Stomach (tissue), 9 donors: Measurements from ENCODE around the gene APOC3. TPM values are rescaled to one million over a fixed set of nuclear protein-coding genes. Genes with fewer than 3 reads are reported as not detected.

Source experiments
- DNase-seq, 2 donors: peaks; one replicate each; pipeline versions ENCODE4 v3.0.0 to v3.0.0-alpha.2; 2013 to 2019
- H3K27ac ChIP-seq, 5 donors: fragments of 200-600 bp in 4 of 5; sonication (generic) in 4 of 5; one replicate each; pipeline ENCODE4 v1.5.1; 2013 to 2019; ENCODE audit warnings: mild to moderate bottlenecking in 1 of 5, moderate library complexity in 1 of 5
- H3K27me3 ChIP-seq, 3 donors: fragments of 200-600 bp; sonication (generic); one replicate each; pipeline ENCODE4 v1.5.1; 2017 to 2019; ENCODE audit warnings: mixed run types in 1 of 3
- H3K36me3 ChIP-seq, 4 donors: fragments of 200-600 bp; sonication (generic); 1 replicate in 3 of 4; 2 replicates in 1 of 4; pipeline ENCODE4 v1.5.1; 2016 to 2019
- H3K4me1 ChIP-seq, 4 donors: fragments of 200-600 bp; sonication (generic); one replicate each; pipeline ENCODE4 v1.5.1; 2016 to 2019
- H3K4me3 ChIP-seq, 4 donors: fragments of 200-600 bp; sonication (generic) in 3 of 4; one replicate each; pipeline ENCODE4 v1.5.1; 2016 to 2019; ENCODE audit warnings: mild to moderate bottlenecking in 1 of 4
- H3K9me3 ChIP-seq, 4 donors: fragments of 200-600 bp; sonication (generic); one replicate each; pipeline ENCODE4 v1.5.1; 2016 to 2019
- EP300 ChIP-seq: sonication (generic); formaldehyde crosslinking; IDR thresholded peaks from one replicate; pipeline ENCODE4 v1.6.1; 2017; ENCODE audit warnings: antibody characterized with exemption
- POLR2A ChIP-seq, 4 donors: fragments of 450-650 bp; IDR thresholded peaks; one replicate each; pipeline ENCODE4 v1.6.1; 2016; ENCODE audit warnings: antibody characterized with exemption in 4 of 4, control low read depth in 2 of 4, mild to moderate bottlenecking in 1 of 4, moderate library complexity in 1 of 4
- POLR2AphosphoS5 ChIP-seq, 3 donors: sonication (generic); formaldehyde crosslinking; IDR thresholded peaks; one replicate each; pipeline ENCODE4 v1.6.1; 2016; ENCODE audit warnings: antibody characterized with exemption in 3 of 3
- WGBS, 5 donors: extraction: QIAGEN DNeasy Blood & Tissue Kit in 3 of 5; methylation state at CpG; one replicate each; pipeline versions ENCODE4 v1.1.5 to v1.1.7; 2013 to 2018; 5-methylcytosine and 5-hydroxymethylcytosine counted together
- intact Hi-C: fragments of 100-400 bp; cut with DNase I; formaldehyde crosslinking; loops from one replicate; pipeline ENCODE4 v1.15.1; 2023; ENCODE audit warnings: low total_unique reads
- polyA plus RNA-seq, 3 donors: library from polyadenylated mRNA; stranded (reverse); fragments of 200-250 nt; gene quantifications; one replicate each; pipeline ENCODE4 v1.2.3, GENCODE V29; 2013
- total RNA-seq, 5 donors: library from RNA; depleted of rRNA; stranded (reverse); fragments of >200 nt; gene quantifications; one replicate each; pipeline versions ENCODE4 v1.1.0 to v1.2.3, GENCODE V29; 2014 to 2016
- TF ChIP-seq, protein P1 (sequence below), 7 experiments: fragments of 450-650 bp in 4 of 7; fragments of 200-600 bp in 3 of 7; sonication (generic) in 3 of 7; IDR thresholded peaks; one replicate each; pipeline ENCODE4 v1.5.1; 2016 to 2019; ENCODE audit warnings: antibody characterized with exemption in 7 of 7, control low read depth in 2 of 7, mild to moderate bottlenecking in 1 of 7
- donor health status: healthy with polysubstance abuse.
- donor health status: Bipolar disorder and iron deficiency.
- donor health status: healthy.

Gene APOC3
- total and polyA plus RNA-seq, 8 donors, result 18.9 TPM; not detected in 7

- DNase-seq, result no peak
- H3K4me3 ChIP-seq, result no peak overlapping the region
- no peaks in the 10 kb centered on the region for H3K27me3 ChIP-seq
- intact Hi-C loops, result no loop called here
- TF ChIP-seq POLR2A (IDR thresholded peaks at IDR 0.05), result no peak
- TF ChIP-seq POLR2AphosphoS5 (IDR thresholded peaks at IDR 0.05), result no peak
- TF ChIP-seq, protein P1, sequence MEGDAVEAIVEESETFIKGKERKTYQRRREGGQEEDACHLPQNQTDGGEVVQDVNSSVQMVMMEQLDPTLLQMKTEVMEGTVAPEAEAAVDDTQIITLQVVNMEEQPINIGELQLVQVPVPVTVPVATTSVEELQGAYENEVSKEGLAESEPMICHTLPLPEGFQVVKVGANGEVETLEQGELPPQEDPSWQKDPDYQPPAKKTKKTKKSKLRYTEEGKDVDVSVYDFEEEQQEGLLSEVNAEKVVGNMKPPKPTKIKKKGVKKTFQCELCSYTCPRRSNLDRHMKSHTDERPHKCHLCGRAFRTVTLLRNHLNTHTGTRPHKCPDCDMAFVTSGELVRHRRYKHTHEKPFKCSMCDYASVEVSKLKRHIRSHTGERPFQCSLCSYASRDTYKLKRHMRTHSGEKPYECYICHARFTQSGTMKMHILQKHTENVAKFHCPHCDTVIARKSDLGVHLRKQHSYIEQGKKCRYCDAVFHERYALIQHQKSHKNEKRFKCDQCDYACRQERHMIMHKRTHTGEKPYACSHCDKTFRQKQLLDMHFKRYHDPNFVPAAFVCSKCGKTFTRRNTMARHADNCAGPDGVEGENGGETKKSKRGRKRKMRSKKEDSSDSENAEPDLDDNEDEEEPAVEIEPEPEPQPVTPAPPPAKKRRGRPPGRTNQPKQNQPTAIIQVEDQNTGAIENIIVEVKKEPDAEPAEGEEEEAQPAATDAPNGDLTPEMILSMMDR (IDR thresholded peaks at IDR 0.05), result no peak
- TF ChIP-seq EP300, result no peak
- no peak overlapping the region for H3K27ac ChIP-seq
- peaks cover 0 to 9% (median 0%) of the 10 kb centered on the region in 4 donors for H3K4me1 ChIP-seq
- 95 to 99% (median 97%) methylated on average over 11 of the region's 11 CpGs for WGBS, 5 donors
- no peaks in the 10 kb centered on the region for H3K9me3 ChIP-seq
- peaks cover 32 to 85% (median 84%) of the 10 kb centered on the region in 4 donors for H3K36me3 ChIP-seq
These were observed 43.7 kb downstream of the APOC3 start for GRCh38 chr11:116873381-116873780.

DNA sequence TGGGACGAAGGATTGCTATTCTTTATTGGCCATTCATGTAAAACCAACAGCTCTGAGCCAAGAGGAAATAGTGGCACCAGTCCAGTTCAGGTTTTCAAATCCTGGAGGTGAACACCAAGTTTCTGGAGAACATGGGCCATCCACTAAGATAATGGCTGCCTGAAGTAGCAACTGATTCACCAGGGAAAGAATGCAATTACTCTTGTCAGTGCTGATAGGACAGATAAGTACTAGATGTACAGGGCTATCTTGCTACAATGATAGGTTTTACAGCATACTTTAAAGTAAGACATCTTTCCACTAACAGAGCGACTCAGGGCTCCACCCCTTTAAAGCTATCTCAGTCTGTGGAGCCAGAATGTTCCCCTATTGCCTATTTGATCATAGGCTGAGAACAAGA, 44.5 kb downstream of the APOC3 start:
- H3K36me3 ChIP-seq, result peaks cover 32 to 76% (median 75%) of the 10 kb centered on the region in 4 donors
- peaks cover 0 to 7% (median 0%) of the 10 kb centered on the region in 4 donors for H3K4me1 ChIP-seq
- no peak for TF ChIP-seq POLR2AphosphoS5 (IDR thresholded peaks at IDR 0.05)
- no peaks in the 10 kb centered on the region for H3K27me3 ChIP-seq
- H3K9me3 ChIP-seq, result no peaks in the 10 kb centered on the region
- intact Hi-C loops, result no loop called here
- no peak for DNase-seq
- H3K4me3 ChIP-seq, result no peak overlapping the region
- WGBS, 5 donors, result 62 to 83% (median 78%) methylated on average over 2 of the region's 2 CpGs
- H3K27ac ChIP-seq, result no peak overlapping the region

DNA sequence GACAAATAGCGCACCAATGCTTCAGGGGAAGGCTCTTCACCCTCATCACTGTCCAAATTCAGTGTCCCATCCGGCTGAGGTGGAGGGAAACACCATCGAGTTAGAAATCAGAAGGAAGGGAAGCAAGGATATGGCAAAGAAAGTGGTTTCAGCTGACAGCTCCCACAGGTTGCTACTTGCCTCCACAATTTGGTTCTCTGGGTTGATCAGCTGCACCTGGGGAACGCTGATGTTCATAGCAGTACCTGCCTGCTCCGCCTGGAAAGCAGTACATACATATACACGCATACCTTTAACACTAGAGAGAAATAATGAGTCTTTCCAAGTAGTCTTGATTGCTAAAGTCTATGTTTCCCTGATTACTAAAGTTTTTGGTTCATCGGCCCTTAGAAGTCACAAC, 45.5 kb downstream of the APOC3 start:
- H3K9me3 ChIP-seq, result no peaks in the 10 kb centered on the region
- H3K36me3 ChIP-seq, result peaks cover 23 to 67% (median 66%) of the 10 kb centered on the region in 4 donors
- H3K4me1 ChIP-seq, result peaks cover 0 to 14% (median 3%) of the 10 kb centered on the region in 4 donors
- no peak overlapping the region for H3K27ac ChIP-seq
- 93 to 97% (median 94%) methylated on average over 7 of the region's 7 CpGs for whole genome bisulfite sequencing, 5 donors
- intact Hi-C loops, result loop anchor here (5.0 kb wide), 1 partner anchor 232 kb away; no protein-coding TSS in a partner anchor
- no peaks in the 10 kb centered on the region for H3K27me3 ChIP-seq
- TF ChIP-seq, protein P1 (IDR thresholded peaks at IDR 0.05), result no peak
- TF ChIP-seq POLR2AphosphoS5 (IDR thresholded peaks at IDR 0.05), result no peak
- no peak for TF ChIP-seq EP300
- TF ChIP-seq POLR2A (IDR thresholded peaks at IDR 0.05), result no peak
- DNase-seq, result no peak
- no peak overlapping the region for H3K4me3 ChIP-seq

DNA sequence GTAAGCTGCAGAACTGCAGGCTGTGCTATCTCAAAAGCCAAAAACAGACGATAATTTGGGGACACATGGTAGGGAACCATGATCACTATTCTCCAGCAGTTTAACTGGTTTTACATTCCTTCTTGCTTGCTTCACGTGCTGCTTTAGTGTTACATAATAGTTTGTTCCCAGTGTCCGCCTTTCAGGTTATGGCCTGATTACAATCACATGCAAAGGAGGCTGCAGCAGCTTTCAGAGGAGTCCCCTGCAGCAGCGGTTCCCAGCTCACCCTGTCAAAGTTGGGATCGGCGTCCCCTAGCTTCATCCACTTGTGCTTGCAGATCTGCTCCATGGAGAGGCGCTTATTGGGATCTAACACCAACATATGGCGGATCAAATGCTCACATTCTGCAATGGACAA, 46.9 kb downstream of the APOC3 start:
- H3K36me3 ChIP-seq, result peaks cover 22 to 60% (median 53%) of the 10 kb centered on the region in 4 donors
- DNase-seq, result no peak
- no peak overlapping the region for H3K4me3 ChIP-seq
- H3K9me3 ChIP-seq, result no peaks in the 10 kb centered on the region
- 86 to 92% (median 90%) methylated on average over 8 of the region's 8 CpGs for WGBS, 5 donors
- intact Hi-C loops, result loop anchor here (5.0 kb wide), 1 partner anchor 231 kb away; no protein-coding TSS in a partner anchor
- no peak for TF ChIP-seq EP300
- TF ChIP-seq, protein P1 (IDR thresholded peaks at IDR 0.05), result no peak
- no peak for TF ChIP-seq POLR2A (IDR thresholded peaks at IDR 0.05)
- TF ChIP-seq POLR2AphosphoS5 (IDR thresholded peaks at IDR 0.05), result no peak
- H3K27ac ChIP-seq, result no peak overlapping the region
- peaks cover 0 to 21% (median 4%) of the 10 kb centered on the region in 4 donors for H3K4me1 ChIP-seq
- no peaks in the 10 kb centered on the region for H3K27me3 ChIP-seq
